ENCODE measurements around the gene NINJ2. TPM values are rescaled to one million over a fixed set of nuclear protein-coding genes. Genes with fewer than 3 reads are reported as not detected.
"Not testable (repeated sequence)": the region's sequence is repeated elsewhere in the genome, so short reads cannot be mapped to it uniquely, and the experiment has no call there.

NINJ2 gene, protein sequence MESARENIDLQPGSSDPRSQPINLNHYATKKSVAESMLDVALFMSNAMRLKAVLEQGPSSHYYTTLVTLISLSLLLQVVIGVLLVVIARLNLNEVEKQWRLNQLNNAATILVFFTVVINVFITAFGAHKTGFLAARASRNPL
- 10 to 100 TPM in 1 of 4 donors, 1 to 10 TPM in 3; 2.2 to 14.9 (median 4.5) TPM for total RNA-seq

DNA sequence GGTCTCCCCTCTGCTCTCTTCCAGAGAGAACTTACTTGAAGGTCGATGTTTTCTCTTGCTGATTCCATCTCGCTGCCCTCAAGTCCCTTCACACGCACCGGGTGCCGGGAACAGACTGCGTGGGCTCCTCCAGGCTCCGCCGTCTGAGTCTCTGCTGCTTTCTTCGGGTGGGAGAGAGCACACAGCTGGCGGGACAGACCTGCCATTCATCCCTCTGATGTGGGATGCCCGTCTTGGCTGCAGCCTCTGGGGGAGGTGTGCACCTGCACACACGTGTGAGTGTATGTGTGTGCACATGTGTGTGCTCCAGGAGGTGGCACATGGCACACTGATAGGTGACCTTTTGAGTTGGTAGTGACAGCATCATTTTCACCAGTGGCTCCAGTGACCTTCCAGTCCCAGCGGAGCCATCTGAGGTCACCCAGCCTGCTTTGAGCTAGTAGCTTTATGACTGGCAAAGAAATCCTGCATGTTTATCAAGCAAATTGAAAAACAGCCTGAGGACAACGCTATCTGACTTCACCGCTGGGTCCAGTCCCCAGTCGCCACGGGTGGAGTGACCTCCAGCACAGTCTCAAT is at the start of gene NINJ2:
Gene NINJ2 (minus strand): TSS at position 153 of the 579 bp plus-strand sequence. CDS start 85 bp downstream, at position 68.
- no peak for TF ChIP-seq POLR2A (IDR thresholded peaks at IDR 0.05)
- TF ChIP-seq, protein P1, sequence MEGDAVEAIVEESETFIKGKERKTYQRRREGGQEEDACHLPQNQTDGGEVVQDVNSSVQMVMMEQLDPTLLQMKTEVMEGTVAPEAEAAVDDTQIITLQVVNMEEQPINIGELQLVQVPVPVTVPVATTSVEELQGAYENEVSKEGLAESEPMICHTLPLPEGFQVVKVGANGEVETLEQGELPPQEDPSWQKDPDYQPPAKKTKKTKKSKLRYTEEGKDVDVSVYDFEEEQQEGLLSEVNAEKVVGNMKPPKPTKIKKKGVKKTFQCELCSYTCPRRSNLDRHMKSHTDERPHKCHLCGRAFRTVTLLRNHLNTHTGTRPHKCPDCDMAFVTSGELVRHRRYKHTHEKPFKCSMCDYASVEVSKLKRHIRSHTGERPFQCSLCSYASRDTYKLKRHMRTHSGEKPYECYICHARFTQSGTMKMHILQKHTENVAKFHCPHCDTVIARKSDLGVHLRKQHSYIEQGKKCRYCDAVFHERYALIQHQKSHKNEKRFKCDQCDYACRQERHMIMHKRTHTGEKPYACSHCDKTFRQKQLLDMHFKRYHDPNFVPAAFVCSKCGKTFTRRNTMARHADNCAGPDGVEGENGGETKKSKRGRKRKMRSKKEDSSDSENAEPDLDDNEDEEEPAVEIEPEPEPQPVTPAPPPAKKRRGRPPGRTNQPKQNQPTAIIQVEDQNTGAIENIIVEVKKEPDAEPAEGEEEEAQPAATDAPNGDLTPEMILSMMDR (IDR thresholded peaks at IDR 0.05): no peak
- Histone ChIP-seq H3K9me3 (no peaks in the 10 kb centered on the region), H3K36me3 (no peaks in the 10 kb centered on the region), H3K27ac (peak within 1 kb of the TSS; percentile 21 to 65 (median 57)), H3K4me1 (peaks cover 13 to 30% (median 25%) of the 10 kb centered on the region in 3 donors), H3K27me3 (no peaks in the 10 kb centered on the region), H3K4me3 (peak within 1 kb of the TSS in 3 of 4 donors; percentile 17 to 55 (median 18))
- 63 to 76% methylated on average over 15 of the region's 17 CpGs for whole genome bisulfite sequencing, 2 donors
- no peak for DNase-seq
- intact Hi-C loops (cut with DNase I): no loop called here

DNA sequence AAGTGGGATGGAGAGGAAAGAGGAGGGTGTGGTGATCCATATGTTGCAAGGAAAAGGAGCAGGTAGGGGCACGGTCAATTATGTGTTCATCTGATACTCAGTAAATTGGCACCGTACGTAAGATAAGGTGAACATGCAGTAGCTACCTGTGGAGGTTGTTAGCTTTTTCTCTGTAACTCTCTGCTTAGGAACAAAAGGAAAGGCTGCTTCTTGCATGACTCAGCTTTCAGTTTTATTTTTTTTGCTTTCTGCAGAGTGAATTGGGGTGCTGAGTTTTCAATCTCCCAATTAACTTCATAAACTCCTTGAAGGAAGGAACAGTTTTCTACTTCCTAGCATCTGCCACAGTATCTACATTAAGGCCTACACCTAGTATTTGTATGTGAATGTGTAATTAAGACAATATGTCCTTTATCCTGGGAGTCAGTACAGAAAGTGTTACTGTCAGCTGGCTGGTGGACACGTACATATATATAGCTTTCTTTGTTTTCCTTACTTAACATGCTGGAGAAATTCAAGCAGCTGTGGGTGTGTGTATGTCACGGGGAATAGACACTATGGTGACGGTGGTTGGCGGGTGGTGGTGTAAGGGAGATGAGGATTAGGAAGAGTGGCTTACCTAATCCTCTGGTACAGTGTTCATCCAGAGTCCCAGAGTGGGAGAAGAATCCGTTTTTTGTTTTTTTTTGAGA is 49.1 kb upstream of the NINJ2 start:
- Histone ChIP-seq H3K4me3 (no peak overlapping the region), H3K4me1 (peaks cover 0 to 19% (median 0%) of the 10 kb centered on the region in 3 donors), H3K9me3 (no peaks in the 10 kb centered on the region), H3K27ac (peak overlapping the region in 3 of 4 donors; percentile 39 to 58 (median 57)), H3K27me3 (no peaks in the 10 kb centered on the region), H3K36me3 (no peaks in the 10 kb centered on the region)
- intact Hi-C loops (cut with DNase I): no loop called here
- no peak for DNase-seq
- WGBS, 2 donors: 27 to 52% methylated on average over 8 of the region's 8 CpGs
- TF ChIP-seq POLR2A (IDR thresholded peaks at IDR 0.05): no peak

DNA sequence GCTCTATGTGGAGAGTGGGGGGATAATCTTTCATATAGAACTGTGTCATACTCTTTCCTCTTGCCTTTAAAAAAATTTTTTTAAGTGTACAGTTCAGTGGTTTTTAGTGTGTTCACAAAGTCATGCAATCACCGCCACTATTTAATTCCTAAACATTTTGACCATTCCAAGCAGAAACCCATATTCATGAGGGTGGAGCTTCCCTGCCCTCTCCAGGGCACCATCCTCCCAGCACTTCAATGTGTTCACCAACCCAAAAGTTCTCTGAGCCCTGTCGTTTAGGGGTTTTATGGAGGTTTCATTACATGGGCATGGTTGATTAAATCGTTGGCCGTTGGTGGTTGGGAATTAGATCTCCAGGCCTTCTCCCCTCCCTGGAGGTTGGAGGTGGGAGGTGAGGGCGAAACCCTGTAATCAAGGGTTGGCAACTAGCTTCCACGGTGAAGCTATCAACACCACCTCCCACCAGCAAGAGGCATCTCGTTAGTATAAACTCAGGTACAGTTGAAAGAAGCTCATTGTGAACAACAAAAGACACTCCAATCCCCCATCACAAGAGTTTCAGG is 46.3 kb upstream of the NINJ2 start:
- Histone ChIP-seq H3K4me1 (peaks cover 0 to 19% (median 0%) of the 10 kb centered on the region in 3 donors), H3K9me3 (no peaks in the 10 kb centered on the region), H3K27ac (no peak overlapping the region), H3K27me3 (no peaks in the 10 kb centered on the region), H3K36me3 (no peaks in the 10 kb centered on the region), H3K4me3 (no peak overlapping the region)
- 90 to 96% methylated on average over 4 to 6 of the region's 7 CpGs for WGBS, 2 donors
- DNase-seq: no peak
- intact Hi-C loops (cut with DNase I): no loop called here
- no peak for TF ChIP-seq POLR2A (IDR thresholded peaks at IDR 0.05)
- TF ChIP-seq, protein P1 (IDR thresholded peaks at IDR 0.05): no peak

DNA sequence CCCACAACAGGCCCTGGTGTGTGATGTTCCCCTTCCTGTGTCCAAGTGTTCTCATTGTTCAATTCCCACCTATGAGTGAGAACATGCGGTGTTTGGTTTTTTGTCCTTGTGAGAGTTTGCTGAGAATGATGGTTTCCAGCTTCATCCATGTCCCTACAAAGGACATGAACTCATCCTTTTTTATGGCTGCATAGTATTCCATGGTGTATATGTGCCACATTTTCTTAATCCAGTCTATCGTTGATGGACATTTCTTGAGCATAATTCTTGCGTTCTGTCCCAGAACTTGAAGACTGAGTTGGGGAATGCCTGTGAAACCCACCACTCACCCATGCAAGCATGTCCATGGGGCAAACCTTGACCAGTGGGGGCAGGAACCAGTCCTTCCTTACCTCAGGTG is 44.8 kb upstream of the NINJ2 start:
- H3K27ac ChIP-seq; H3K27me3 ChIP-seq; intact Hi-C loops (cut with DNase I); H3K36me3 ChIP-seq; H3K4me3 ChIP-seq; H3K9me3 ChIP-seq; DNase-seq: not testable (repeated sequence)
- peaks cover 0 to 16% (median 0%) of the 10 kb centered on the region in 3 donors for H3K4me1 ChIP-seq
- 50 to 100% methylated on average over 2 to 3 of the region's 3 CpGs for WGBS, 2 donors

DNA sequence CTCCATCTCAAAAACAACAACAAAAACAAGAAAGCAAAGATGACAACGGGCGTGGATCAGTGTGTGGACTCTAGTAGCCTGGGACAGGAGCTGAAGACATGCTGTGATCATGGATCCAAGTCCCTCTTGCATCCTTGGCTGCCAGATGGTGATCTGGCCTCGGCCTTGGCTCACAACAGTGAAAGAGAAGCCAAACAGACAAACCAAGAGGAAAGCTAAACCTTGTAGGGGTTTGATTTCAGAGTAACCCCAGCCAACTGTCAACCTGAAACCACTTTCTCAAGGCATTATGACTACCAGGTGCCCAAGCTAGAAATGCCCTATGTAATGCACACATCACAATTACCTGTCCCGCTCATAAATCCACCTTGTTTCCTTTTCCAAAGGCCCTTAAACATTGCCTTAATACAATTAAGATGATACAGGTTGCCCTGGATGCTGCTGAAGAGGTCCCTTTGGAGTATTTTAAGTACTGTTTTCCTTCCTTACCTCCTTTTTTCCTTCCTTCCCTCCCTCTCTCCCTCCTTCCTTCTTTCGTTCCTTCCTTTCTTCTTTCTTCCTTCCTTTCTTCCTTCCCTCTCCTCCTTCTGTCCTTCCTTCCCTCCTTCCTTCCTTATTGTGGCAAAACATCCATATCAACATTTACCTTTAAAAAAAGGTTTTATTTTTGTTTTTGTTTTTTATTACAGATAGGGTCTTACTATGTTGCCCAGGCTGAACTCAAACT is 41.4 kb upstream of the NINJ2 start:
- WGBS, 2 donors: 89 to 91% methylated on average over 5 of the region's 5 CpGs
- no peaks in the 10 kb centered on the region for H3K27me3 ChIP-seq
- no peaks in the 10 kb centered on the region for H3K9me3 ChIP-seq
- no peak overlapping the region for H3K4me3 ChIP-seq
- H3K4me1 ChIP-seq: no peaks in the 10 kb centered on the region
- TF ChIP-seq POLR2A (IDR thresholded peaks at IDR 0.05): no peak
- TF ChIP-seq, protein P1 (IDR thresholded peaks at IDR 0.05): no peak
- H3K36me3 ChIP-seq: no peaks in the 10 kb centered on the region
- intact Hi-C loops (cut with DNase I): no loop called here
- no peak for DNase-seq
- H3K27ac ChIP-seq: no peak overlapping the region

All from esophagus squamous epithelium (tissue), 5 donors.